ENCODE data around the gene LRRC70.

DNA sequence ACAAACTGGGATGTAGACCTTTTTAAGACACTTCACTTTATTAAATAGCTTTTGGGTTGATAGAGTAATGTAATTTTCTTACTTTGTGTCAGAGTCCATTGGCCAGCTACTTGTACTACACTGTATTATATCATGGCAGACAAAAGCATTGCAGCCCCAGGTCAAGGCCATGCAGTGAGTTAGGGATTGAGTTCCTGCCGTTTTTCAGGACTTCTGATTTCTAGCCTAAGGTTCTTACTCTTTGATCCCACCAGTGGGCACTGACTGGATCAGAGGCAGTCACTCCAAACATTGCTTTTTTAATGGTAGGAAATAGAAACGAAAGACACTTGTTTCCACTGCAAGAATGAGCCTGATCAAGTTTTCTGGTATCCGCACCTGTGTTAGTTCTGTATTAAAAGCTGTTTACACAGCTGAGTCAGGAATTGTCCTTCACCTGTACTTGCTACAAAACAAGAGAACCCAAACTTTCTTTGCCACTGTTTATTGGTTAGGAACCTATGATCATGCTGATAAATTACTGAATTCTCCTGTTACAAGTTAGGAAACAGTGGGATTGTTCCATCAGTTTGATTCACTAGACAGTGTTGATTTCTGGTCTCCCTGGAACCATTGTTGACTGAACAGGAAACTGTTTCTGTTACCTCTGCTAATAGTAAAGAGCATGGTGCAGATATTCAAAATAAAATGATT is 22.1 kb downstream of the LRRC70 start:
- TF ChIP-seq CTCF (IDR thresholded peaks at IDR 0.05; ENCODE audit: insufficient read depth, low read depth, low read length) (no peak), EZH2 (IDR thresholded peaks at IDR 0.05; ENCODE audit: insufficient read depth, low read length) (no peak)
